ENCODE data around the gene SLC6A4. TPM values are rescaled to one million over a fixed set of nuclear protein-coding genes. Genes with fewer than 3 reads are reported as not detected.

SLC6A4 gene
- total and polyA plus RNA-seq, 3 donors from 2014 or later, result 1.7 to 2.4 (median 1.7) TPM

GRCh38 chr17:30170415-30170987 is 65.0 kb downstream of the SLC6A4 start:
- Histone ChIP-seq H3K27ac (no peak overlapping the region), H3K9me3 (no peaks in the 10 kb centered on the region), H3K27me3 (no peaks in the 10 kb centered on the region), H3K4me3 (no peak overlapping the region), H3K4me1 (no peaks in the 10 kb centered on the region), H3K36me3 (ENCODE audit: low read depth, missing control alignments) (no peaks in the 10 kb centered on the region)
- TF ChIP-seq CTCF (IDR thresholded peaks at IDR 0.05) (no peak), POLR2A (IDR thresholded peaks at IDR 0.05) (no peak)
- no peak for DNase-seq
- intact Hi-C loops (cut with DNase I; ENCODE audit: low total_unique reads), result no loop called here

- no peaks in the 10 kb centered on the region for H3K9me3 ChIP-seq
- H3K4me3 ChIP-seq, result no peak overlapping the region
- TF ChIP-seq POLR2A (IDR thresholded peaks at IDR 0.05) (no peak), CTCF (IDR thresholded peaks at IDR 0.05) (no peak)
- no peaks in the 10 kb centered on the region for H3K36me3 ChIP-seq (ENCODE audit: low read depth, missing control alignments)
- peaks cover 2% of the 10 kb centered on the region for H3K4me1 ChIP-seq
- intact Hi-C loops (cut with DNase I; ENCODE audit: low total_unique reads), result no loop called here
- no peak overlapping the region for H3K27ac ChIP-seq
- 74 to 81% methylated on average over 1 of the region's 1 CpG for WGBS, 2 donors
- DNase-seq, result no peak
- H3K27me3 ChIP-seq, result no peaks in the 10 kb centered on the region
Measured at GRCh38 chr17:30165960-30166359, 69.5 kb downstream of the SLC6A4 start.

- no peak for TF ChIP-seq CTCF (IDR thresholded peaks at IDR 0.05)
- TF ChIP-seq POLR2A (IDR thresholded peaks at IDR 0.05), result no peak
- no peak for DNase-seq
- Histone ChIP-seq H3K4me1 (peaks cover 3% of the 10 kb centered on the region), H3K4me3 (no peak overlapping the region), H3K27ac (no peak overlapping the region), H3K27me3 (no peaks in the 10 kb centered on the region), H3K9me3 (no peaks in the 10 kb centered on the region), H3K36me3 (ENCODE audit: low read depth, missing control alignments) (no peaks in the 10 kb centered on the region)
- intact Hi-C loops (cut with DNase I; ENCODE audit: low total_unique reads), result no loop called here
- 73 to 85% methylated on average over 3 of the region's 3 CpGs for WGBS, 2 donors
Measured at GRCh38 chr17:30165147-30165546, 70.3 kb downstream of the SLC6A4 start.

GRCh38 chr17:30164531-30164930 is 71.0 kb downstream of the SLC6A4 start:
- DNase-seq, result no peak
- Histone ChIP-seq H3K27me3 (no peaks in the 10 kb centered on the region), H3K9me3 (no peaks in the 10 kb centered on the region), H3K27ac (no peak overlapping the region), H3K4me3 (no peak overlapping the region), H3K36me3 (ENCODE audit: low read depth, missing control alignments) (no peaks in the 10 kb centered on the region), H3K4me1 (peaks cover 3% of the 10 kb centered on the region)
- 96% methylated on average over 4 of the region's 4 CpGs for WGBS, 2 donors
- TF ChIP-seq POLR2A (IDR thresholded peaks at IDR 0.05) (no peak), CTCF (IDR thresholded peaks at IDR 0.05) (no peak)
- intact Hi-C loops (cut with DNase I; ENCODE audit: low total_unique reads), result no loop called here

GRCh38 chr17:30161601-30162000 is 73.9 kb downstream of the SLC6A4 start:
- Histone ChIP-seq H3K36me3 (ENCODE audit: low read depth, missing control alignments) (no peaks in the 10 kb centered on the region), H3K9me3 (no peaks in the 10 kb centered on the region), H3K4me3 (no peak overlapping the region), H3K27me3 (no peaks in the 10 kb centered on the region), H3K27ac (peak overlapping the region in 1 of 2 donors; percentile 34), H3K4me1 (peaks cover 3% of the 10 kb centered on the region)
- intact Hi-C loops (cut with DNase I; ENCODE audit: low total_unique reads), result no loop called here
- DNase-seq, result no peak
- TF ChIP-seq POLR2A (IDR thresholded peaks at IDR 0.05), result no peak
- no peak for TF ChIP-seq CTCF (IDR thresholded peaks at IDR 0.05)
